ENCODE results near the gene PRR14L.
A peak's percentile ranks its signal among the peaks of the same experiment; 100 is the strongest.
"Not testable (repeated sequence)": the region's sequence is repeated elsewhere in the genome, so short reads cannot be mapped to it uniquely, and the experiment has no call there.

Gene PRR14L

GRCh38 chr22:31764785-31765184, 14.9 kb upstream of the PRR14L start:
- no peak for TF ChIP-seq CTCF (IDR thresholded peaks at IDR 0.05; ENCODE audit: low read depth, low read length)
- no peak overlapping the region for H3K4me3 ChIP-seq (ENCODE audit: low read depth, low read length)

- not testable (repeated sequence) for H3K4me3 ChIP-seq (ENCODE audit: low read depth, low read length)
These were observed 8.9 kb upstream of the PRR14L start for GRCh38 chr22:31758860-31759259.

- H3K4me3 ChIP-seq (ENCODE audit: low read depth, low read length): no peak overlapping the region
- TF ChIP-seq CTCF (IDR thresholded peaks at IDR 0.05; ENCODE audit: low read depth, low read length): no peak
These were observed 7.3 kb upstream of the PRR14L start for GRCh38 chr22:31757265-31757664.

- TF ChIP-seq CTCF (IDR thresholded peaks at IDR 0.05; ENCODE audit: low read depth, low read length): no peak
- H3K4me3 ChIP-seq (ENCODE audit: low read depth, low read length): peak overlapping the region; percentile 80
These were observed 4.9 kb upstream of the PRR14L start for GRCh38 chr22:31754813-31755212.

- peak within 1 kb of the TSS; percentile 80 for H3K4me3 ChIP-seq (ENCODE audit: low read depth, low read length)
- no peak for TF ChIP-seq CTCF (IDR thresholded peaks at IDR 0.05; ENCODE audit: low read depth, low read length)
These were observed 3.9 kb upstream of the PRR14L start, which contains the start of gene DEPDC5 for GRCh38 chr22:31753634-31754501. Gene DEPDC5 (plus strand): TSS chr22:31754019. CDS start chr22:31754922, 903 bp downstream.

- H3K4me3 ChIP-seq (ENCODE audit: low read depth, low read length): peak overlapping the region; percentile 80
- TF ChIP-seq CTCF (IDR thresholded peaks at IDR 0.05; ENCODE audit: low read depth, low read length): no peak
These were observed 3.2 kb upstream of the PRR14L start for GRCh38 chr22:31753005-31753633.

GRCh38 chr22:31752096-31752847, 2.3 kb upstream of the PRR14L start:
- H3K4me3 ChIP-seq (ENCODE audit: low read depth, low read length): no peak overlapping the region

More at GRCh38 chr22:31752096-31752847, 2.3 kb upstream of the PRR14L start:
- TF ChIP-seq CTCF (IDR thresholded peaks at IDR 0.05; ENCODE audit: low read depth, low read length): no peak
